GM12891 (cell line): ENCODE data around the gene SSTR1. TPM values are rescaled to one million over a fixed set of nuclear protein-coding genes. Genes with fewer than 3 reads are reported as not detected.

ENCODE experiments used
- DNase-seq: peaks from one replicate; pipeline ENCODE4 v3.0.0; 2011; ENCODE audit warnings: low spot score; ENCODE audit not compliant: insufficient read length
- FAIRE-seq: peaks from 2 replicates; lab custom pipeline; 2011; peaks lifted over from hg19 to GRCh38; lab: Jason Lieb, UNC
- PAX5 ChIP-seq: IDR thresholded peaks from 2 replicates; pipeline ENCODE4 v1.6.1; 2011; ENCODE audit warnings: low read length, moderate library complexity, mild to moderate bottlenecking; ENCODE audit not compliant: insufficient read depth, severe bottlenecking
- POLR2A ChIP-seq: IDR thresholded peaks from 2 replicates; pipeline ENCODE4 v1.6.1; 2011; ENCODE audit warnings: low read depth, low read length, control low read depth
- POLR2AphosphoS5 ChIP-seq: IDR thresholded peaks from 2 replicates; pipeline ENCODE4 v1.6.1; 2011; ENCODE audit warnings: low read depth, low read length, control low read depth
- POU2F2 ChIP-seq: IDR thresholded peaks from 2 replicates; pipeline ENCODE4 v1.6.1; 2011; ENCODE audit warnings: low read depth, mild to moderate bottlenecking, control low read depth, low read length, moderate library complexity
- SPI1 ChIP-seq: IDR thresholded peaks from 2 replicates; pipeline ENCODE4 v1.6.1; 2011; ENCODE audit warnings: low read depth, low read length, control low read depth
- TAF1 ChIP-seq: IDR thresholded peaks from 2 replicates; pipeline ENCODE4 v1.6.1; 2011; ENCODE audit warnings: low read depth, low read length, control low read depth
- polyA plus RNA-seq: library from polyadenylated mRNA; unstranded; fragments of >200 nt; gene quantifications from one replicate; pipeline ENCODE4 v1.2.1, GENCODE V29; 2012; ENCODE audit warnings: low read depth, missing spikeins, inconsistent platforms; ENCODE audit not compliant: missing spikeins

The SSTR1 gene
- polyA plus RNA-seq = not detected

GRCh38 chr14:38207736-38208617 is at the start of gene SSTR1:
Gene SSTR1, plus strand, starts transcription at chr14:38207904. Its CDS starts 1,486 bp downstream, at chr14:38209390.
- no peak for TF ChIP-seq POU2F2
- FAIRE-seq = no peak
- DNase-seq = no peak

- TF ChIP-seq POLR2A (no peak), POLR2AphosphoS5 (no peak), PAX5 (no peak), POU2F2 (no peak), SPI1 (no peak), TAF1 (no peak)
- DNase-seq (no peak), FAIRE-seq (no peak)
These were observed 49.2 kb upstream of the SSTR1 start for GRCh38 chr14:38158468-38158867.

GRCh38 chr14:38168416-38168815 is 39.3 kb upstream of the SSTR1 start:
- DNase-seq (no peak), FAIRE-seq (no peak)
- TF ChIP-seq PAX5 = no peak
- TF ChIP-seq POLR2A = no peak
- TF ChIP-seq SPI1 = no peak
- TF ChIP-seq TAF1 = no peak
- TF ChIP-seq POLR2AphosphoS5 = no peak
- no peak for TF ChIP-seq POU2F2

- TF ChIP-seq POLR2AphosphoS5 = no peak
- no peak for TF ChIP-seq TAF1
- TF ChIP-seq POLR2A = no peak
- TF ChIP-seq PAX5 = no peak
- no peak for TF ChIP-seq SPI1
- TF ChIP-seq POU2F2 = no peak
- FAIRE-seq = no peak
- DNase-seq = no peak
These were observed 36.5 kb upstream of the SSTR1 start for GRCh38 chr14:38171197-38171596.

GRCh38 chr14:38174711-38175110 is 33.0 kb upstream of the SSTR1 start:
- FAIRE-seq (no peak), DNase-seq (no peak)
- TF ChIP-seq POLR2AphosphoS5 = no peak
- no peak for TF ChIP-seq POLR2A
- TF ChIP-seq PAX5 = no peak
- TF ChIP-seq TAF1 = no peak
- TF ChIP-seq SPI1 = no peak
- TF ChIP-seq POU2F2 = no peak

GRCh38 chr14:38175658-38176057 is 32.0 kb upstream of the SSTR1 start:
- TF ChIP-seq PAX5 (no peak), SPI1 (no peak), POLR2A (no peak)
- no peak for DNase-seq
- no peak for FAIRE-seq

GRCh38 chr14:38176379-38176778 is 31.3 kb upstream of the SSTR1 start:
- TF ChIP-seq PAX5 (no peak), POLR2A (no peak), TAF1 (no peak), POU2F2 (no peak)
- no peak for DNase-seq
- no peak for FAIRE-seq

- TF ChIP-seq POLR2A (no peak), PAX5 (no peak), SPI1 (no peak), POLR2AphosphoS5 (no peak), POU2F2 (no peak), TAF1 (no peak)
- DNase-seq = no peak
- no peak for FAIRE-seq
These were observed 23.6 kb upstream of the SSTR1 start for GRCh38 chr14:38184132-38184531.

GRCh38 chr14:38185671-38186070 is 22.0 kb upstream of the SSTR1 start:
- DNase-seq (no peak), FAIRE-seq (no peak)
- TF ChIP-seq POU2F2 = no peak
- no peak for TF ChIP-seq POLR2AphosphoS5
- TF ChIP-seq SPI1 = no peak
- no peak for TF ChIP-seq POLR2A
- TF ChIP-seq TAF1 = no peak
- no peak for TF ChIP-seq PAX5

GRCh38 chr14:38186216-38186615 is 21.5 kb upstream of the SSTR1 start:
- no peak for TF ChIP-seq PAX5
- TF ChIP-seq TAF1 = no peak
- no peak for TF ChIP-seq POLR2AphosphoS5
- TF ChIP-seq SPI1 = no peak
- TF ChIP-seq POU2F2 = no peak
- TF ChIP-seq POLR2A = no peak
- no peak for FAIRE-seq

GRCh38 chr14:38187528-38187927 is 20.2 kb upstream of the SSTR1 start:
- no peak for DNase-seq
- TF ChIP-seq SPI1 (no peak), TAF1 (no peak), PAX5 (no peak), POLR2AphosphoS5 (no peak), POLR2A (no peak), POU2F2 (no peak)
- FAIRE-seq = no peak

More at GRCh38 chr14:38186216-38186615, 21.5 kb upstream of the SSTR1 start:
- DNase-seq = no peak
